ENCODE results near the gene PNPLA3.

The PNPLA3 gene

DNA sequence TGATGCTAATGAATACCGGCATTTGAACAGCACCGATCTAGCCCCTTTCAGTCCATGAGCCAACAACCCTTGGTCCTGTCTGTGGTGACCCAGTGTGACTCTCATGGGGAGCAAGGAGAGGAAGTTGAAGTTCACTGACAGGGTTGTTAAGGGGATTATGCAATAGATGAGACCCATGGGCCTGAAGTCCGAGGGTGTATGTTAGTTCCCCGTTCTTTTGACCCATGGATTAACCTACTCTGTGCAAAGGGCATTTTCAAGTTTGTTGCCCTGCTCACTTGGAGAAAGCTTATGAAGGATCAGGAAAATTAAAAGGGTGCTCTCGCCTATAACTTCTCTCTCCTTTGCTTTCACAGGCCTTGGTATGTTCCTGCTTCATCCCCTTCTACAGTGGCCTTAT is 4.9 kb downstream of the PNPLA3 start:
- no peak for DNase-seq (ENCODE audit: insufficient read length)
- FAIRE-seq, result no peak
- TF ChIP-seq POLR2AphosphoS5 (IDR thresholded peaks at IDR 0.05; ENCODE audit: low read depth, low read length), result no peak
- TF ChIP-seq POLR2A (IDR thresholded peaks at IDR 0.05; ENCODE audit: low read depth, low read length), result no peak
- no peak for TF ChIP-seq TAF1 (IDR thresholded peaks at IDR 0.05; ENCODE audit: borderline replicate concordance, low read depth, low read length)

DNA sequence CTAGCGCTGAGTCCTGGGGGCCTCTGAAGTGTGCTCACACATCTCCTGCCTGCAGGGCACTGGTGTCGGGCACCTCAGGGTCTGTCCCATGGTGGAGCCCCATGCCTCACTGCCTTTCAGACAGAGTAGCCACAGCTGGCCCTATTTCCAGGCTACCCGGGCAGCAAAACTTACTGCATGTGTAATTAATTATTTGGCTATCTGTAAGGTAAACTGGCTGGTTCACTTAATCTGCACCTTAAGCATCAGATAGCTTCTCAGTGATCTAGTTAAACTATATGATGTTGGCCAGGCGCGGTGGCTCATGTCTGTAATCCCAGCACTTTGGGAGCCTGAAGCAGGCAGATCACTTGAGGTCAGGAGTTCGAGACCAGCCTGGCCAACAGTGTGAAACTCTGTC is 5.3 kb downstream of the PNPLA3 start:
- FAIRE-seq (no peak), DNase-seq (ENCODE audit: insufficient read length) (no peak)
- TF ChIP-seq TAF1 (IDR thresholded peaks at IDR 0.05; ENCODE audit: borderline replicate concordance, low read depth, low read length) (no peak), POLR2AphosphoS5 (IDR thresholded peaks at IDR 0.05; ENCODE audit: low read depth, low read length) (no peak), POLR2A (IDR thresholded peaks at IDR 0.05; ENCODE audit: low read depth, low read length) (no peak)

DNA sequence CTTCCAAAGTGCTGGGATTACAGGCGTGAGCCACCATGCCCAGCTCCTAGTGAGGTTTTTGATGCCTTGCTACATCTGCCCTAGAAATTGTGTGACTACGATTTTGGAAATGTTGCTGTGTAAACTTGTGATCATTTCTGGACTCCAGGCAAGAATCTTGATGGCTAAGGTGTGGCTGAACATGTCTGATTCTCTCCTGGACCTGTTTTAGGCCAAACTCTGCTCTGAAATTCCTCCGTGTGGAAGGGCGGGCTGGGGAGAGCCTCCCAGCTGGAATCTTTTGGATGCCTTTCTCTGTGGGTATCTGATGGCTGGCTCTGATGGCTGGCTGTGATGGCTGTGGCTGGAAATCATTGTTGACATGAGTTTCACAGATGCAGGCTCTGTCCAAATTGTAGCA is 8.2 kb downstream of the PNPLA3 start:
- TF ChIP-seq TAF1 (IDR thresholded peaks at IDR 0.05; ENCODE audit: borderline replicate concordance, low read depth, low read length) (no peak), POLR2AphosphoS5 (IDR thresholded peaks at IDR 0.05; ENCODE audit: low read depth, low read length) (no peak)
- FAIRE-seq (no peak), DNase-seq (ENCODE audit: insufficient read length) (no peak)

DNA sequence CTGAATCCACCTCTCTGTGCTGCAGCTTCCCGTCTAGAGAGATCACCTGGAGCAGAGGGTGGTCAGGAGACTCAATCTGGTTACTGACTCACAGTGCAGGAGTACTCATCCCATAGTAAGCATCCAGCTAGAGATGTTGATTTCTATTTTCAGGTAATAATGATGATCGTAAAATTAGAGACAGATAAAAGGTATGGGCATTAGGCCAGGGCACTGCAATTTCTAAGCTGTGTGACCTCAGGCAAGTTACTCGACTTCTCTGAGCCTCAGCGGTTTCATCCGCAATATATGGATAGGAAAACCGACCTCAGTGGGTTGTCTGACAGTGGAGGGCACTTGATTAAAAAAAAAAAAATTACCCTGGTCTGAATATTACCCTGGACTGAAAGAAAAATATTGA is 17.8 kb downstream of the PNPLA3 start:
- no peak for FAIRE-seq
- TF ChIP-seq TAF1 (IDR thresholded peaks at IDR 0.05; ENCODE audit: borderline replicate concordance, low read depth, low read length), result no peak
- TF ChIP-seq POLR2A (IDR thresholded peaks at IDR 0.05; ENCODE audit: low read depth, low read length), result no peak
- TF ChIP-seq POLR2AphosphoS5 (IDR thresholded peaks at IDR 0.05; ENCODE audit: low read depth, low read length), result no peak
- DNase-seq (ENCODE audit: insufficient read length), result no peak

DNA sequence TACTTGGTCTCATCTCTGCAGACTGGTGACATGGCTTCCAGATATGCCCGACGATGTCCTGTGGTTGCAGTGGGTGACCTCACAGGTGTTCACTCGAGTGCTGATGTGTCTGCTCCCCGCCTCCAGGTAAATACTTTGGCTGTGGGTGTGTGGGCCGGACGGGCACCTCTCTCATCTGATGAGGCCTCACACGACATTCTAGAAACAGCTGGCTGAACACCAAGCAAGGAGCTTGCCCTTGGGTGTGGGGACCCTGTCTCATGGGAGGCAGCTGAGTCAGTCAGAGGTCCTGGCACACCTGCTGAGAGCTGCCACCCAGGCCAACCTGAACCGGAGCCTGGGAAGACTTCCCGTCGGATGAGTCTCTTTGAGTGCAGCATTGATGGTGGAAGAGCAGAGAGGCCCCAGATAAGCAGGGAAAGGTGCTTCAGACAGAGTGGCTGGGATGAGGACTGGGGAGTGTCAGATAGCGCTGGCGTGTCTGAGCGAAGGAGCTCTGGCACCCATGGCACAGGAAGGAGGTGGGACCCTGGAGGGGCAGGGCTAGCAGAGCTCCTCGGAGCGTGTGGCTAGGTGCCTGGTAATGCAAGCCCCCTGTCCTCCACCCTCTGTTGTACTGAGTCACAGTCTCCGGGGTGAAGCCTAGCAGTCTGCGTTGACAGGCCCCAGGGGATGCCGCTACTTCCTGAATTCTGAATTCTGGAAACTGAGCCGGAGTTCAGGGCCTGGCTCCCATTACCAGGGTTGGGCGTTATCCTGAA is 21.2 kb downstream of the PNPLA3 start:
- FAIRE-seq, result no peak
- DNase-seq (ENCODE audit: insufficient read length), result no peak
- no peak for TF ChIP-seq POLR2A (IDR thresholded peaks at IDR 0.05; ENCODE audit: low read depth, low read length)
- no peak for TF ChIP-seq TAF1 (IDR thresholded peaks at IDR 0.05; ENCODE audit: borderline replicate concordance, low read depth, low read length)
- TF ChIP-seq POLR2AphosphoS5 (IDR thresholded peaks at IDR 0.05; ENCODE audit: low read depth, low read length), result no peak

DNA sequence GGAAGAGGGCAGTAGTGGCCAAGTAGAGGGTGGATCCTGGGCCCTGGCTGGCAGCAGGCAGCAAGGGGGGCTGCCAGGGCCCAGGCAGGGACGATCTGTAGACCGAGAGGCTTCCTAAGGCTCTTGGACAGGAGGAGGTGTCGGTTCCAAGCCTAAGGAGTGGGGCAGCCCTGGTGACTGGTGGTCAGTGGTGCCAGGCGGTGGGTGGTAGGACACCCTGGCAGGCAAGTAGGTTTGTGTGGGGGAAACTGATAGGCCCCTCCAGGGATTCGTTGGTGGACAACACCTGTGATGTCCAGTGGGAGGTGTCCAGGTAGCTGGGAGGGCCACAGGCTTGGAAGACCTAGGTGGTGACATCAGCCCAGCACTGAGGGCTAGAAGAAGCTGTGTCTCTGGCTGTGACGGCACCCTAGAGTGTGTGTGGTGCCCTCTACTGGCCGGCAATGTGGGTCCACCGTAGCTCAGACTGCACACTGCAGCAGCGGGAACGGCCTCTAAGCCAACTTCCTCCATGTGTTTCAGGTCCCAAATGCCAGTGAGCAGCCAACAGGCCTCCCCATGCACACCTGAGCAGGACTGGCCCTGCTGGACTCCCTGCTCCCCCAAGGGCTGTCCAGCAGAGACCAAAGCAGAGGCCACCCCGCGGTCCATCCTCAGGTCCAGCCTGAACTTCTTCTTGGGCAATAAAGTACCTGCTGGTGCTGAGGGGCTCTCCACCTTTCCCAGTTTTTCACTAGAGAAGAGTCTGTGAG is 22.2 kb downstream of the PNPLA3 start:
- peak; percentile 83 for FAIRE-seq
- TF ChIP-seq POLR2A (IDR thresholded peaks at IDR 0.05; ENCODE audit: low read depth, low read length), result no peak
- TF ChIP-seq TAF1 (IDR thresholded peaks at IDR 0.05; ENCODE audit: borderline replicate concordance, low read depth, low read length), result no peak
- no peak for TF ChIP-seq POLR2AphosphoS5 (IDR thresholded peaks at IDR 0.05; ENCODE audit: low read depth, low read length)
- DNase-seq (ENCODE audit: insufficient read length), result peak; percentile 73

DNA sequence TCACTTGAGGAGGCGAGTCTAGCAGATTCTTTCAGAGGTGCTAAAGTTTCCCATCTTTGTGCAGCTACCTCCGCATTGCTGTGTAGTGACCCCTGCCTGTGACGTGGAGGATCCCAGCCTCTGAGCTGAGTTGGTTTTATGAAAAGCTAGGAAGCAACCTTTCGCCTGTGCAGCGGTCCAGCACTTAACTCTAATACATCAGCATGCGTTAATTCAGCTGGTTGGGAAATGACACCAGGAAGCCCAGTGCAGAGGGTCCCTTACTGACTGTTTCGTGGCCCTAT is 22.7 kb downstream of the PNPLA3 start:
- DNase-seq (ENCODE audit: insufficient read length) (no peak), FAIRE-seq (no peak)
- TF ChIP-seq POLR2AphosphoS5 (IDR thresholded peaks at IDR 0.05; ENCODE audit: low read depth, low read length) (no peak), POLR2A (IDR thresholded peaks at IDR 0.05; ENCODE audit: low read depth, low read length) (no peak), TAF1 (IDR thresholded peaks at IDR 0.05; ENCODE audit: borderline replicate concordance, low read depth, low read length) (no peak)

DNA sequence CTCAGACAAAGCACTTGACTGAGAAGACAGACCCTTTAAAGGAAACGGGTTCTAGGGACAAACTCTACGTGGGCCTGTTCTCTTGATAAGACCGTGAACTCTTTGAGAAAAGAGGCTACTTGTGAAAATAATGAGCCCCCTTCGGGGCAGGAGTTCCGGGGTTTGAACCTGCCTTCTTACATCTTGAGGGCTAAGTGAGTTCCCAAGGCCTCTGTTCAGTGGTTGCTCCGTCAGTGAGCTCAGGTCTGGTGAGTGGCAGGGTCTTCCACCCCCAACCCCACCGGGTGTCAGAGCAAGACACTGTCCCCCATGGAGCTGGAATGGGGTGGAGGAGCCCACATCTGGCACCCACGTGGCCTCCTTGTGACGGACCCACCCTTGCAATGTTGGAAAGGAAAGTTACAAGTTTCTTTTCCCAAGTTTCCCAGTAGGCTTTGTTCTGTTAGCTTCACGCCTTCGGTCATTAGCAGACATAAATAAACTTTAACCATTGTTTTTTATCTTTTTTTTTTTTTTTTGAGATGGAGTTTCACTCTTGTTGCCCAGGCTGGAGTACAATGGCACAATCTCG is 25.3 kb downstream of the PNPLA3 start:
- no peak for TF ChIP-seq POLR2AphosphoS5 (IDR thresholded peaks at IDR 0.05; ENCODE audit: low read depth, low read length)
- no peak for TF ChIP-seq POLR2A (IDR thresholded peaks at IDR 0.05; ENCODE audit: low read depth, low read length)
- TF ChIP-seq TAF1 (IDR thresholded peaks at IDR 0.05; ENCODE audit: borderline replicate concordance, low read depth, low read length), result no peak
- FAIRE-seq (no peak), DNase-seq (ENCODE audit: insufficient read length) (no peak)

DNA sequence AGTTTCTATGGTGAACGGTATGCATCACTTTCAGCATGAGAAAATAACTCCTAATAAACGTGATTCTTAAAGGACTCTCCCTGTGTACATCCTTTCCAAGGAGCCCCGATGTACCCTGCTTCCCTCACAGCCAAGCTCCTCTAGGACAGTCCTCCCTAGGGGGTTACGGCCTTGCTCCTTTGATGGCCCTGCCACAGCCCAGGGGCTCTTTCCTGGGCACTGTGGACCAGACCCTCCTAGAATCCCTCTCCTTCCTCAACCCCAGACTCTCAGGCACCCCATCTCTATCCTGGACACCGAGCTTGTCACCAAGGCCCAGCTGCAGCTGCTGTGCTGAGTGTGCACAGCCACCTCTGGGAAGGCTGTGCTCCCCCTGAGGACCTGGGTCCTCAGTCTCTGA is 27.8 kb downstream of the PNPLA3 start:
- FAIRE-seq, result no peak
- TF ChIP-seq POLR2AphosphoS5 (IDR thresholded peaks at IDR 0.05; ENCODE audit: low read depth, low read length), result no peak
- no peak for TF ChIP-seq TAF1 (IDR thresholded peaks at IDR 0.05; ENCODE audit: borderline replicate concordance, low read depth, low read length)
- TF ChIP-seq POLR2A (IDR thresholded peaks at IDR 0.05; ENCODE audit: low read depth, low read length), result no peak
- no peak for DNase-seq (ENCODE audit: insufficient read length)

DNA sequence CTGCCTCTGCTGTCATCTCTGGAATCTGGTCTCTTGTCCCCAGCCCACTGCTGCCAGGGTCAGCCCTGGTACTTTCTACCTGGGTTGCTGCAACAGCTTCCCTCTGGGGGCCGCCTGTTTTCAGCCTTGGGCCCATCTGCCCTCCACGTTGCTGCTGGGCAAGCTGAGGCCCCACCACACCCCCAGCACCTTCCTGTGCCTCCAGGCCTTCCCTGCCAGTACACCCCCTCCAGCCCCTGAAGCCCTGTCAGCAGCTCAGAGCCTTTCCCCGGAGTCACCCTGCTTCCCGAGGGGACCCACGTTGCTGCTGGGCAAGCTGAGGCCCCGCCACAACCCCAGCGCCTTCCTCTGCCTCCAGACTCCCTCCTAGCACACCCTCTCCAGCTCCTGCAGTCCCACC is 28.4 kb downstream of the PNPLA3 start:
- TF ChIP-seq POLR2A (IDR thresholded peaks at IDR 0.05; ENCODE audit: low read depth, low read length) (no peak), POLR2AphosphoS5 (IDR thresholded peaks at IDR 0.05; ENCODE audit: low read depth, low read length) (no peak), TAF1 (IDR thresholded peaks at IDR 0.05; ENCODE audit: borderline replicate concordance, low read depth, low read length) (no peak)
- DNase-seq (ENCODE audit: insufficient read length) (no peak), FAIRE-seq (no peak)

DNA sequence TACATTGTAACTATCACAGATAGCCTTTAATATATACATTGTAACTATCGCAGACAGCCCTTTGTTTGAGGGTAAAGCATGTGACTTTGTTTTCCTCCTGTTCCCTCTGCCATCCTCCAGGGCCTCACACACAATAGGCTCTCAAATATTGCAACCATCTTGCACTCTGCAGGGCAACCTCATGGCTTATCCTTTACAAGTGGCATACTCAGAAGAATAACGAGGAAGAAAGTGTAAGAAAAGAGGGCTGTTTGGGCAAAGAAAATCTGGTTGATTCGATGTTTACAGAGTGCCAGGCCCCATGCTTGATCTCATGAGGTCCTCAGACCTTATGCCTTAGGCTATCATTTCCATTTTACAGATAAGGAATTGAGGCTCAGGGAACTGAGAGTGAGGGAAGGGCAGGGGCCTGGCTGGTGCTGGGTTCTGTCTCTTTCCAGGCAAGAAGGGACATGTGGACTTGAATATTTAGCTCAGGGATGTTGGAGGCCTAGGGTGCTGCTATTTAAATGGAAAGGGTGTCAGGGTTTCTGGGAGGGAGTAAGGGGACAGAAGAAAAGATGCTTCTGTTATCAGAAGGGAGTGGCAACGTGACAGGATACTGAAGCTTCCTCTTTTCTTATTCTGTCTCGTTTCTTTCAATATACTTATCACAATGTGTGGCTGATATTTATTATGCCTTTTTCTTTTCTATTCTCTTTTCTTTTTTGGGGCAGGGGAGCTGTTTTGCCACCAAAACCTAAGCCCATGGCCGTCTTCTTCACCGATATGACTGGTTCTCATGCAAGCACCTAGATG is 30.6 kb downstream of the PNPLA3 start:
- no peak for DNase-seq (ENCODE audit: insufficient read length)
- peak; percentile 14 for FAIRE-seq
- TF ChIP-seq TAF1 (IDR thresholded peaks at IDR 0.05; ENCODE audit: borderline replicate concordance, low read depth, low read length) (no peak), POLR2A (IDR thresholded peaks at IDR 0.05; ENCODE audit: low read depth, low read length) (no peak), POLR2AphosphoS5 (IDR thresholded peaks at IDR 0.05; ENCODE audit: low read depth, low read length) (no peak)
